ES-I3 (cell line): ENCODE data around the gene OR11G2.
"Not testable (repeated sequence)": the region's sequence is repeated elsewhere in the genome, so short reads cannot be mapped to it uniquely, and the experiment has no call there.

Experiments used
- H3K36me3 ChIP-seq: 2 replicates; pipeline ENCODE4 v1.6.1; 2013; ENCODE audit warnings: mild to moderate bottlenecking, low read length, control low read depth, moderate library complexity; ENCODE audit not compliant: insufficient read depth
- H3K4me1 ChIP-seq: 2 replicates; pipeline ENCODE4 v1.6.1; 2013; ENCODE audit warnings: mild to moderate bottlenecking, control low read depth, low read length; ENCODE audit not compliant: insufficient read depth
- H3K9ac ChIP-seq: 2 replicates; pipeline ENCODE4 v1.6.1; 2013; ENCODE audit warnings: low read depth, mild to moderate bottlenecking, low read length, moderate library complexity
- H3K9me3 ChIP-seq: 2 replicates; pipeline ENCODE4 v1.6.1; 2013; ENCODE audit warnings: mild to moderate bottlenecking, low read length, moderate library complexity; ENCODE audit not compliant: control insufficient read depth, insufficient read depth

Gene OR11G2, protein sequence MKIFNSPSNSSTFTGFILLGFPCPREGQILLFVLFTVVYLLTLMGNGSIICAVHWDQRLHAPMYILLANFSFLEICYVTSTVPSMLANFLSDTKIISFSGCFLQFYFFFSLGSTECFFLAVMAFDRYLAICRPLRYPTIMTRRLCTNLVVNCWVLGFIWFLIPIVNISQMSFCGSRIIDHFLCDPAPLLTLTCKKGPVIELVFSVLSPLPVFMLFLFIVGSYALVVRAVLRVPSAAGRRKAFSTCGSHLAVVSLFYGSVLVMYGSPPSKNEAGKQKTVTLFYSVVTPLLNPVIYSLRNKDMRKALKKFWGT

DNA sequence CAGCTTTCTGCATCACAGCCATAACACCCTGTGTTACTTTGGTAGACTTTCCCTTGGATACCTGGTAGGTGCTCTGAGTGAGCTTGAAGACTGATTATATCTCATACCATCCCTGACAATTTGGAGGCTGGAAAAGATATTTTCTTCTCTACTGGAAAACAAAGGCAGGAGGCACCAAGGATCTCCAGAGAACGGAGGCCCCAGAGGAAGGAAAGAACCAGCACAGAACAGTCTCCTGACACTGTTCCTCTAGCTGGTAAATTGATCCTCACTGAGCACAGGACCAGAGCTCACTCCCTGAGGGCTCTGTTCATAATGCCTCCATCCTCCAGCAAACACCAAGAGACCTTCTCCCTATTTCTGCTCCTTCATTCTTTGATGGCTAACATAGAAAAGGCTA is at the start of gene OR11G2:
OR11G2 (plus strand) TSS at position 301 of the 400 bp plus-strand sequence. CDS start 6,542 bp downstream, outside the sequence.
- no peak within 1 kb of the TSS for H3K9ac ChIP-seq
- no peaks in the 10 kb centered on the region for H3K9me3 ChIP-seq
- no peaks in the 10 kb centered on the region for H3K4me1 ChIP-seq
- H3K36me3 ChIP-seq = no peaks in the 10 kb centered on the region

DNA sequence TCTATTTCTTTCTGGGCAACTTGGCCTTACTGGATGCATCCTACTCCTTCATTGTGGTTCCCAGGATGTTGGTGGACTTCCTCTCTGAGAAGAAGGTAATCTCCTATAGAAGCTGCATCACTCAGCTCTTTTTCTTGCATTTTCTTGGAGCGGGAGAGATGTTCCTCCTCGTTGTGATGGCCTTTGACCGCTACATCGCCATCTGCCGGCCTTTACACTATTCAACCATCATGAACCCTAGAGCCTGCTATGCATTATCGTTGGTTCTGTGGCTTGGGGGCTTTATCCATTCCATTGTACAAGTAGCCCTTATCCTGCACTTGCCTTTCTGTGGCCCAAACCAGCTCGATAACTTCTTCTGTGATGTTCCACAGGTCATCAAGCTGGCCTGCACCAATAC is 46.8 kb upstream of the OR11G2 start:
- Histone ChIP-seq H3K4me1 (no peaks in the 10 kb centered on the region), H3K9me3 (no peaks in the 10 kb centered on the region), H3K36me3 (no peaks in the 10 kb centered on the region), H3K9ac (no peak overlapping the region)

DNA sequence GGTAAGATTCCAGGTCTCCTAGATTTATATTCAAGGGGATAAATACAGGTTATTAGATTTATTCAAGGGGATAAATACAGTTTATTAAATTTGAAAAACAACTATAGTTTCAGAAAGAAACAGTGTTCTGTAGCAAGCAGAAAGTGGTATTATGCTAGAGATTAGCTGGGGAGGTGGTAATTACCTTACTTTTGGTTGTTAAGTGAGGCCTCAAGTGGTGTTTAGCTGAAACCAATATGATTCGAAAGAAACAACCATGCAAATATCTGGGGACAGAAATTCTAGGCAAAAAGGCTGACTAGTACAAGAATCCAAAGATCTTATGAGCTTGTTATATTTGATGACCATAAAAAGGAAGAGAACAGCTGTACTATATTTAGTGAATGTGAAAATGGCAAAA is 45.9 kb upstream of the OR11G2 start:
- no peaks in the 10 kb centered on the region for H3K4me1 ChIP-seq
- no peaks in the 10 kb centered on the region for H3K36me3 ChIP-seq
- H3K9ac ChIP-seq = no peak overlapping the region
- no peaks in the 10 kb centered on the region for H3K9me3 ChIP-seq

DNA sequence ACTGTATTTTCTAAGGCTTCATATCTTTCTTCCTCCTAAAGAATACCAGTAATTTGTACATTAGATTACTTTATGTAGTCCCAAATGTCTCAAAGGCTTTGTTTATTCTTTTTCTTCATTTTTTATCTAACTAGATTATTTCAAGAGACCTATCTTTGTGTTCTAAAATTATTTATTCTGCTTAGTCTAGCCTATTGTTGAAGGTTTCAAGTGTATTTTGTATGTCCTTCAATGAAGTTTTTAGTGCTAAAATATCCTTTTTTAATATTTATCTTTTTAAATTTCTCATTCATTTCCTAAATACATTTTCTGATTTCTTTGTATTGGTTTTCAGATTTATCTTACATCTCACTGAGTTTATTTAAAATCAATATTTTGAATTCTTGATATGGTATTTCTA is 26.2 kb upstream of the OR11G2 start:
- Histone ChIP-seq H3K9ac (no peak overlapping the region), H3K36me3 (no peaks in the 10 kb centered on the region), H3K4me1 (no peaks in the 10 kb centered on the region), H3K9me3 (no peaks in the 10 kb centered on the region)

DNA sequence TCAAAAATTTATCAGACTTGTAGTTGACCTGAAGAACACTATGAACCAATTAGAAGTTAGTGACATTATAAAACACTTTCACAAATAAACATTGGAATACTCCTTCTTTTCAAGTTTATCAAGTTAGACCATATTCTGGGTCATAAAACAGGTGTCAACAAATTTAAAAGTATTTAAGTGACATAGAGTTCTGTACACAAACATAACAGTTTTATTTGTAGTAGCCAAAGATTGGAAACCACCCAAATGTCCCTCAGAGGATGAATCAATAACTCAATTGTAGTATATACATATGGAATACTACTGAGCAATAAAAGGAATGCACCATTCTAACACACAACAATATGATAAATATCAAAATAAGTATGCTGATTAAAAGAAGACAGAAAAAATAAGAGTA is 23.6 kb upstream of the OR11G2 start:
- Histone ChIP-seq H3K36me3 (no peaks in the 10 kb centered on the region), H3K9ac (no peak overlapping the region), H3K9me3 (no peaks in the 10 kb centered on the region), H3K4me1 (no peaks in the 10 kb centered on the region)

- H3K4me1 ChIP-seq, H3K36me3 ChIP-seq, H3K9me3 ChIP-seq: not testable (repeated sequence)
These were observed 20.8 kb upstream of the OR11G2 start for GRCh38 chr14:20169852-20170251.

GRCh38 chr14:20174205-20174604 is 16.5 kb upstream of the OR11G2 start:
- H3K9ac ChIP-seq, H3K36me3 ChIP-seq, H3K9me3 ChIP-seq, H3K4me1 ChIP-seq: not testable (repeated sequence)

More at GRCh38 chr14:20169852-20170251, 20.8 kb upstream of the OR11G2 start:
- H3K9ac ChIP-seq = not testable (repeated sequence)

- no peaks in the 10 kb centered on the region for H3K36me3 ChIP-seq
- H3K4me1 ChIP-seq = no peaks in the 10 kb centered on the region
- H3K9ac ChIP-seq = no peak overlapping the region
- no peaks in the 10 kb centered on the region for H3K9me3 ChIP-seq
These were observed 14.4 kb upstream of the OR11G2 start for GRCh38 chr14:20176330-20176729.

- Histone ChIP-seq H3K36me3 (no peaks in the 10 kb centered on the region), H3K4me1 (no peaks in the 10 kb centered on the region), H3K9me3 (no peaks in the 10 kb centered on the region), H3K9ac (no peak overlapping the region)
These were observed 13.2 kb upstream of the OR11G2 start for GRCh38 chr14:20177433-20177974.

- H3K4me1 ChIP-seq = no peaks in the 10 kb centered on the region
- no peaks in the 10 kb centered on the region for H3K36me3 ChIP-seq
- H3K9me3 ChIP-seq = no peaks in the 10 kb centered on the region
- no peak overlapping the region for H3K9ac ChIP-seq
These were observed 11.5 kb upstream of the OR11G2 start for GRCh38 chr14:20179218-20179617.

GRCh38 chr14:20179880-20180279 is 10.8 kb upstream of the OR11G2 start:
- no peaks in the 10 kb centered on the region for H3K36me3 ChIP-seq
- H3K4me1 ChIP-seq = no peaks in the 10 kb centered on the region
- no peaks in the 10 kb centered on the region for H3K9me3 ChIP-seq
- H3K9ac ChIP-seq = no peak overlapping the region

DNA sequence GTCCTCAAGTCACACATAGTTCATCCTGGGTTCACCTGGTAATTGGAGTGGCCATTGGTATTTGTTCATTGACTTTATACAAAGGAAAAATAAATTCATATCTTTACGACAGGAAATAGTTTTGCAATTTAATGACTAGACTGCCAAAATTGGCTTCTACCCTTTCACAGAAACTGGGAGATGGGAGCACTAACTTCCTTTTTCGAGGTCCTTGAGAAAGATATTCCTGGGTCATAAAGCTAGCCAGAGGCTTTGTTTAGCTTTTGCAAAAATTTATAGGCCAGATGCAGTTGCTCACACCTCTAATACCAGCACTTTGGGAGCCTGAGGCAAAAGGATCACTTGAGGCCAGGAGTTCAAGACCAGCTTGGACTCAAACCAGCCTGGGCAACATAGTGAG is 10.2 kb upstream of the OR11G2 start:
- no peaks in the 10 kb centered on the region for H3K36me3 ChIP-seq
- no peaks in the 10 kb centered on the region for H3K4me1 ChIP-seq
- no peak overlapping the region for H3K9ac ChIP-seq
- no peaks in the 10 kb centered on the region for H3K9me3 ChIP-seq

GRCh38 chr14:20184181-20184580 is 6.5 kb upstream of the OR11G2 start:
- Histone ChIP-seq H3K4me1 (no peaks in the 10 kb centered on the region), H3K36me3 (no peaks in the 10 kb centered on the region), H3K9ac (no peak overlapping the region), H3K9me3 (no peaks in the 10 kb centered on the region)

- H3K4me1 ChIP-seq = no peaks in the 10 kb centered on the region
- no peaks in the 10 kb centered on the region for H3K36me3 ChIP-seq
- H3K9ac ChIP-seq = no peak overlapping the region
- no peaks in the 10 kb centered on the region for H3K9me3 ChIP-seq
These were observed 700 bp downstream of the OR11G2 start for GRCh38 chr14:20191396-20191795.

DNA sequence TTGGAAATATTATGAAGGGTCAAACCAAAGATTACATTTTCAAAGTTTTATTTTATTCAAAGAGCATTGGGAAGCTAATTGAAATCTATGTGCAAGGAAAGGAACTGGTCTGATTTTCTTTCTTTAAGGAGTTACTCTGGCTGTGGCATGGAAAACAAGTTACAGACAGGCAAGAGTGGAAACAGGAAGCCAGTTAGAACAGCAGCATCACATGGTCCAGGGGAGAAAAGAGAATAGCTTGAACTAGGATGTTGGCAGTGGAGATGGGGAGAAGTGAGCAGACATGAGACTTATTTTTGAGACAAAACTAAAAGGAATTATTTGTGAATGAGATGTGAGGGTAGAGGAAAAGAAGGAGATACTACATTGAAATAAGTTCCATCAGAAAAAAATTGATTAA is 3.4 kb downstream of the OR11G2 start:
- Histone ChIP-seq H3K4me1 (no peaks in the 10 kb centered on the region), H3K9me3 (no peaks in the 10 kb centered on the region), H3K36me3 (no peaks in the 10 kb centered on the region), H3K9ac (no peak overlapping the region)
